PC-3 (cell line): ENCODE data around the gene MRFAP1L1.

Source experiments
- CTCF ChIP-seq: fragments of 300-600 bp; sonication (generic); conservative IDR thresholded peaks from 2 replicates; pipeline ENCODE4 v1.5.1; 2017; ENCODE audit warnings: antibody characterized with exemption, low read depth, mild to moderate bottlenecking, low read length
- EZH2 ChIP-seq: fragments of 300-600 bp; sonication (generic); IDR thresholded peaks from one replicate; pipeline ENCODE4 v1.6.1; 2017; ENCODE audit warnings: antibody characterized with exemption, mild to moderate bottlenecking, low read length; ENCODE audit not compliant: unreplicated experiment
- EZH2phosphoT487 ChIP-seq: fragments of 300-600 bp; sonication (generic); IDR thresholded peaks from 2 replicates; pipeline ENCODE4 v1.6.1; 2018; ENCODE audit warnings: mild to moderate bottlenecking, antibody characterized with exemption, low read length, borderline replicate concordance

- TF ChIP-seq CTCF (no peak), EZH2phosphoT487 (no peak), EZH2 (no peak)
Measured at GRCh38 chr4:6692806-6693205, 16.9 kb downstream of the MRFAP1L1 start.
